Activated gamma-delta T cell treated with anti-CD3 and anti-CD28 coated beads, Interleukin-2, amount 50 U/mL, for 16 hours (primary cell): Measurements from ENCODE around the gene COL25A1.

Source experiments
- DNase-seq: peaks from one replicate; pipeline ENCODE4 v3.0.0-alpha.2; 2020; ENCODE audit warnings: low read depth

The COL25A1 gene

GRCh38 chr4:108762559-108763225 lies 539.8 kb downstream of the COL25A1 start, which contains the start of gene ETNPPL:
ETNPPL (minus strand) TSS chr4:108763053; CDS start chr4:108762898, 155 bp downstream.
- DNase-seq, result no peak
